HEK293 (cell line): ENCODE measurements around the gene SNX15.
A peak's percentile ranks its signal among the peaks of the same experiment; 100 is the strongest.

Experiments used
- BCL11A ChIP-seq: fragments of 450-650 bp; formaldehyde crosslinking; IDR thresholded peaks from 2 replicates; pipeline ENCODE4 v1.5.1; 2016; ENCODE audit warnings: low read depth, missing biosample characterization, missing genetic modification characterization
- GLIS1 ChIP-seq: fragments of 450-650 bp; formaldehyde crosslinking; IDR thresholded peaks from 2 replicates; pipeline ENCODE4 v1.5.1; 2016; ENCODE audit warnings: missing biosample characterization, missing genetic modification characterization
- SP7 ChIP-seq: fragments of 450-650 bp; formaldehyde crosslinking; IDR thresholded peaks from 2 replicates; pipeline ENCODE4 v1.5.1; 2016; ENCODE audit warnings: missing biosample characterization, missing genetic modification characterization
- ZBTB20 ChIP-seq: fragments of 450-650 bp; formaldehyde crosslinking; IDR thresholded peaks from 2 replicates; pipeline ENCODE4 v1.5.1; 2016; ENCODE audit warnings: missing biosample characterization, missing genetic modification characterization
- ZBTB21 ChIP-seq: fragments of 450-650 bp; formaldehyde crosslinking; IDR thresholded peaks from 2 replicates; pipeline ENCODE4 v1.5.1; 2017; ENCODE audit warnings: missing biosample characterization, missing genetic modification characterization
- ZBTB8A ChIP-seq: fragments of 450-650 bp; formaldehyde crosslinking; IDR thresholded peaks from 2 replicates; pipeline ENCODE4 v1.5.1; 2016; ENCODE audit warnings: missing biosample characterization, missing genetic modification characterization
- ZEB2 ChIP-seq: fragments of 450-650 bp; formaldehyde crosslinking; IDR thresholded peaks from 2 replicates; pipeline ENCODE4 v1.5.1; 2016; ENCODE audit warnings: missing biosample characterization, missing genetic modification characterization
- ZFP69B ChIP-seq: fragments of 450-650 bp; formaldehyde crosslinking; IDR thresholded peaks from 2 replicates; pipeline ENCODE4 v1.5.1; 2016; ENCODE audit warnings: missing biosample characterization, missing genetic modification characterization
- ZIC2 ChIP-seq: fragments of 450-650 bp; formaldehyde crosslinking; IDR thresholded peaks from 2 replicates; pipeline ENCODE4 v1.5.1; 2016; ENCODE audit warnings: missing biosample characterization, missing genetic modification characterization
- ZNF140 ChIP-seq: fragments of 450-650 bp; formaldehyde crosslinking; IDR thresholded peaks from 2 replicates; pipeline ENCODE4 v1.5.1; 2016; ENCODE audit warnings: missing biosample characterization, missing genetic modification characterization
- ZNF302 ChIP-seq: fragments of 450-650 bp; formaldehyde crosslinking; IDR thresholded peaks from 2 replicates; pipeline ENCODE4 v1.5.1; 2016; ENCODE audit warnings: missing biosample characterization, missing genetic modification characterization, low read depth
- ZNF394 ChIP-seq: fragments of 450-650 bp; formaldehyde crosslinking; IDR thresholded peaks from 2 replicates; pipeline ENCODE4 v1.5.1; 2016; ENCODE audit warnings: missing biosample characterization, missing genetic modification characterization, mild to moderate bottlenecking, moderate library complexity, borderline replicate concordance
- ZNF433 ChIP-seq: fragments of 450-650 bp; formaldehyde crosslinking; IDR thresholded peaks from 2 replicates; pipeline ENCODE4 v1.5.1; 2016; ENCODE audit warnings: missing biosample characterization, missing genetic modification characterization, low read depth
- ZNF558 ChIP-seq: fragments of 450-650 bp; formaldehyde crosslinking; IDR thresholded peaks from 2 replicates; pipeline ENCODE4 v1.5.1; 2016; ENCODE audit warnings: missing biosample characterization, missing genetic modification characterization
- ZNF600 ChIP-seq: fragments of 450-650 bp; formaldehyde crosslinking; IDR thresholded peaks from 2 replicates; pipeline ENCODE4 v1.5.1; 2016; ENCODE audit warnings: missing biosample characterization, missing genetic modification characterization
- ZNF660 ChIP-seq: fragments of 450-650 bp; IDR thresholded peaks from 2 replicates; pipeline ENCODE4 v1.5.1; 2018; ENCODE audit warnings: missing biosample characterization, mild to moderate bottlenecking, missing genetic modification characterization
- ZNF677 ChIP-seq: fragments of 450-650 bp; IDR thresholded peaks from 2 replicates; pipeline ENCODE4 v1.5.0; 2018; ENCODE audit warnings: missing biosample characterization, mild to moderate bottlenecking, missing genetic modification characterization, moderate library complexity
- ZNF76 ChIP-seq: fragments of 450-650 bp; formaldehyde crosslinking; IDR thresholded peaks from 2 replicates; pipeline ENCODE4; 2016; ENCODE audit warnings: low read depth, missing biosample characterization, missing genetic modification characterization, borderline replicate concordance
- TF ChIP-seq, protein P1 (sequence below): fragments of 450-650 bp; formaldehyde crosslinking; IDR thresholded peaks from 2 replicates; pipeline ENCODE4 v1.5.1; 2017; ENCODE audit warnings: missing biosample characterization, mild to moderate bottlenecking, missing genetic modification characterization, moderate library complexity
- TF ChIP-seq, protein P2 (sequence below): fragments of 450-650 bp; formaldehyde crosslinking; IDR thresholded peaks from 2 replicates; pipeline ENCODE4 v1.5.1; 2016; ENCODE audit warnings: missing biosample characterization, missing genetic modification characterization
- TF ChIP-seq, protein P3 (sequence below): fragments of 450-650 bp; formaldehyde crosslinking; IDR thresholded peaks from 2 replicates; pipeline ENCODE4 v1.5.1; 2016; ENCODE audit warnings: missing biosample characterization, missing genetic modification characterization
- TF ChIP-seq, protein P4 (sequence below): fragments of 450-650 bp; formaldehyde crosslinking; IDR thresholded peaks from 2 replicates; pipeline ENCODE4 v1.5.1; 2016; ENCODE audit warnings: missing biosample characterization, missing genetic modification characterization
- TF ChIP-seq, protein P5 (sequence below): fragments of 450-650 bp; formaldehyde crosslinking; IDR thresholded peaks from 2 replicates; pipeline ENCODE4 v1.5.1; 2016; ENCODE audit warnings: missing biosample characterization, missing genetic modification characterization
- TF ChIP-seq, protein P6 (sequence below): fragments of 450-650 bp; formaldehyde crosslinking; IDR thresholded peaks from 2 replicates; pipeline ENCODE4 v1.5.1; 2017; ENCODE audit warnings: missing biosample characterization, missing genetic modification characterization

Gene SNX15

DNA sequence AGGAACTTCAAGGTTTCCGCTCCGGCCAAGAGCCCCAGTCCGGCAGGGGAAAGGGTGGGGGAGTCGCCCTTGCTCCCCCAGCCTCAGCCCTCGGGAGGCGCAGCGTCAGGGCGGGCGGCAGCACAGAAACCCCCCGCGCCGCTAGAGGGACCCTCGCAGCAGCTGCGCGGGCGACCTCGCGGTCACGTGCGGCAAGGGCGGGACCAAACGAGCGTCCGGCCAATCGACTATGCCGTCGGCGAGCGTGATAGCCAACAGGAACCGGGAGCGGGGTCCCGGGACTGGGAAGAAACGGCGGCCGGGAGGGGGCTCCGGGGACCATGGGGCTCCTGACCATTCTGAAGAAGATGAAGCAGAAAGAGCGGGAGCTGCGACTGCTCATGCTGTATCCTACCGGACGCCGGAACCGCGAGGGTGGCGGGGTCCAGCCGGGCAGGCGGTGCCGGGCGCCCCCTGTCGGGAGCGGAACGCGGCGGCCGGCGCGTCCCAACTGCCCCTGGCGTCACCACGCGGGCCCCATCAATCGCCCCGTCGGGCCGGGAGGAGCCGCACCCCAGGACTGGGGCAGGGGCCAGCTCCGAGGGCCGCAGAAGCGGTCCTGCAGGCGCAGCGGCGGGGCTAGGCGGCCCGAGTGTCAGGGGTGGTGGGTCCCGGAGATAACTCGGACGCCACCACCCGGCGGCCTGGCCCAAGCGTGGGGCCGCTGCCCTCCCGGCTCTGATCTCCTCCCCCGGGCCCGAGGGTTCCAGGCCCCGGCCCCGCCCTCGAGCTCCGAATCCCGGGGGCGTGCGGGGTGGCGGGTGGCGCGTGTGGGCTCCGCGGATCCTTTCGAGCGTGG lies 13.1 kb upstream of the SNX15 start, which contains the start of gene ARL2 (continued):
- TF ChIP-seq ZFP69B (tag by site-specific recombination) = peak; percentile 76
- TF ChIP-seq ZNF600 = peak; percentile 6; the same call in 1 of the 2 replicates
- peak; percentile 75 for TF ChIP-seq GLIS1
- TF ChIP-seq, protein P1, sequence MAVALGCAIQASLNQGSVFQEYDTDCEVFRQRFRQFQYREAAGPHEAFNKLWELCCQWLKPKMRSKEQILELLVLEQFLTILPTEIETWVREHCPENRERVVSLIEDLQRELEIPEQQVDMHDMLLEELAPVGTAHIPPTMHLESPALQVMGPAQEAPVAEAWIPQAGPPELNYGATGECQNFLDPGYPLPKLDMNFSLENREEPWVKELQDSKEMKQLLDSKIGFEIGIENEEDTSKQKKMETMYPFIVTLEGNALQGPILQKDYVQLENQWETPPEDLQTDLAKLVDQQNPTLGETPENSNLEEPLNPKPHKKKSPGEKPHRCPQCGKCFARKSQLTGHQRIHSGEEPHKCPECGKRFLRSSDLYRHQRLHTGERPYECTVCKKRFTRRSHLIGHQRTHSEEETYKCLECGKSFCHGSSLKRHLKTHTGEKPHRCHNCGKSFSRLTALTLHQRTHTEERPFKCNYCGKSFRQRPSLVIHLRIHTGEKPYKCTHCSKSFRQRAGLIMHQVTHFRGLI (tag by site-specific recombination) = no peak; the same call in none of the 2 replicates
- TF ChIP-seq ZIC2 (tag by site-specific recombination) = 0 out of 2 replicates have a peak, but pooled peaks have one; percentile 40
- 0 out of 2 replicates have a peak, but pooled peaks have one; percentile 19 for TF ChIP-seq ZNF677 (tag by site-specific recombination)
- TF ChIP-seq ZNF394 = peak; percentile 46; the same call in 1 of the 2 replicates
- TF ChIP-seq ZBTB21 (tag by site-specific recombination) = peak; percentile 5
- TF ChIP-seq ZBTB8A (tag by site-specific recombination) = peak; percentile 96
- TF ChIP-seq ZNF76 = 0 out of 2 replicates have a peak, but pooled peaks have one; percentile 10
- TF ChIP-seq ZNF660 = peak; percentile 59; the same call in 1 of the 2 replicates
- TF ChIP-seq, protein P2, sequence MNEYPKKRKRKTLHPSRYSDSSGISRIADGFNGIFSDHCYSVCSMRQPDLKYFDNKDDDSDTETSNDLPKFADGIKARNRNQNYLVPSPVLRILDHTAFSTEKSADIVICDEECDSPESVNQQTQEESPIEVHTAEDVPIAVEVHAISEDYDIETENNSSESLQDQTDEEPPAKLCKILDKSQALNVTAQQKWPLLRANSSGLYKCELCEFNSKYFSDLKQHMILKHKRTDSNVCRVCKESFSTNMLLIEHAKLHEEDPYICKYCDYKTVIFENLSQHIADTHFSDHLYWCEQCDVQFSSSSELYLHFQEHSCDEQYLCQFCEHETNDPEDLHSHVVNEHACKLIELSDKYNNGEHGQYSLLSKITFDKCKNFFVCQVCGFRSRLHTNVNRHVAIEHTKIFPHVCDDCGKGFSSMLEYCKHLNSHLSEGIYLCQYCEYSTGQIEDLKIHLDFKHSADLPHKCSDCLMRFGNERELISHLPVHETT (tag by site-specific recombination) = 0 out of 2 replicates have a peak, but pooled peaks have one; percentile 10
- no peak for TF ChIP-seq ZNF302 (tag by site-specific recombination)
- TF ChIP-seq BCL11A = peak; percentile 57; the same call in 1 of the 2 replicates
- TF ChIP-seq ZNF433 (tag by site-specific recombination) = no peak
- TF ChIP-seq, protein P3, sequence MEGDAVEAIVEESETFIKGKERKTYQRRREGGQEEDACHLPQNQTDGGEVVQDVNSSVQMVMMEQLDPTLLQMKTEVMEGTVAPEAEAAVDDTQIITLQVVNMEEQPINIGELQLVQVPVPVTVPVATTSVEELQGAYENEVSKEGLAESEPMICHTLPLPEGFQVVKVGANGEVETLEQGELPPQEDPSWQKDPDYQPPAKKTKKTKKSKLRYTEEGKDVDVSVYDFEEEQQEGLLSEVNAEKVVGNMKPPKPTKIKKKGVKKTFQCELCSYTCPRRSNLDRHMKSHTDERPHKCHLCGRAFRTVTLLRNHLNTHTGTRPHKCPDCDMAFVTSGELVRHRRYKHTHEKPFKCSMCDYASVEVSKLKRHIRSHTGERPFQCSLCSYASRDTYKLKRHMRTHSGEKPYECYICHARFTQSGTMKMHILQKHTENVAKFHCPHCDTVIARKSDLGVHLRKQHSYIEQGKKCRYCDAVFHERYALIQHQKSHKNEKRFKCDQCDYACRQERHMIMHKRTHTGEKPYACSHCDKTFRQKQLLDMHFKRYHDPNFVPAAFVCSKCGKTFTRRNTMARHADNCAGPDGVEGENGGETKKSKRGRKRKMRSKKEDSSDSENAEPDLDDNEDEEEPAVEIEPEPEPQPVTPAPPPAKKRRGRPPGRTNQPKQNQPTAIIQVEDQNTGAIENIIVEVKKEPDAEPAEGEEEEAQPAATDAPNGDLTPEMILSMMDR (tag by site-specific recombination) = peak; percentile 97
- TF ChIP-seq, protein P4, sequence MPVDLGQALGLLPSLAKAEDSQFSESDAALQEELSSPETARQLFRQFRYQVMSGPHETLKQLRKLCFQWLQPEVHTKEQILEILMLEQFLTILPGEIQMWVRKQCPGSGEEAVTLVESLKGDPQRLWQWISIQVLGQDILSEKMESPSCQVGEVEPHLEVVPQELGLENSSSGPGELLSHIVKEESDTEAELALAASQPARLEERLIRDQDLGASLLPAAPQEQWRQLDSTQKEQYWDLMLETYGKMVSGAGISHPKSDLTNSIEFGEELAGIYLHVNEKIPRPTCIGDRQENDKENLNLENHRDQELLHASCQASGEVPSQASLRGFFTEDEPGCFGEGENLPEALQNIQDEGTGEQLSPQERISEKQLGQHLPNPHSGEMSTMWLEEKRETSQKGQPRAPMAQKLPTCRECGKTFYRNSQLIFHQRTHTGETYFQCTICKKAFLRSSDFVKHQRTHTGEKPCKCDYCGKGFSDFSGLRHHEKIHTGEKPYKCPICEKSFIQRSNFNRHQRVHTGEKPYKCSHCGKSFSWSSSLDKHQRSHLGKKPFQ (tag by site-specific recombination) = no peak
- no peak for TF ChIP-seq ZNF140 (tag by site-specific recombination)
- TF ChIP-seq ZNF558 = no peak
- TF ChIP-seq, protein P5, sequence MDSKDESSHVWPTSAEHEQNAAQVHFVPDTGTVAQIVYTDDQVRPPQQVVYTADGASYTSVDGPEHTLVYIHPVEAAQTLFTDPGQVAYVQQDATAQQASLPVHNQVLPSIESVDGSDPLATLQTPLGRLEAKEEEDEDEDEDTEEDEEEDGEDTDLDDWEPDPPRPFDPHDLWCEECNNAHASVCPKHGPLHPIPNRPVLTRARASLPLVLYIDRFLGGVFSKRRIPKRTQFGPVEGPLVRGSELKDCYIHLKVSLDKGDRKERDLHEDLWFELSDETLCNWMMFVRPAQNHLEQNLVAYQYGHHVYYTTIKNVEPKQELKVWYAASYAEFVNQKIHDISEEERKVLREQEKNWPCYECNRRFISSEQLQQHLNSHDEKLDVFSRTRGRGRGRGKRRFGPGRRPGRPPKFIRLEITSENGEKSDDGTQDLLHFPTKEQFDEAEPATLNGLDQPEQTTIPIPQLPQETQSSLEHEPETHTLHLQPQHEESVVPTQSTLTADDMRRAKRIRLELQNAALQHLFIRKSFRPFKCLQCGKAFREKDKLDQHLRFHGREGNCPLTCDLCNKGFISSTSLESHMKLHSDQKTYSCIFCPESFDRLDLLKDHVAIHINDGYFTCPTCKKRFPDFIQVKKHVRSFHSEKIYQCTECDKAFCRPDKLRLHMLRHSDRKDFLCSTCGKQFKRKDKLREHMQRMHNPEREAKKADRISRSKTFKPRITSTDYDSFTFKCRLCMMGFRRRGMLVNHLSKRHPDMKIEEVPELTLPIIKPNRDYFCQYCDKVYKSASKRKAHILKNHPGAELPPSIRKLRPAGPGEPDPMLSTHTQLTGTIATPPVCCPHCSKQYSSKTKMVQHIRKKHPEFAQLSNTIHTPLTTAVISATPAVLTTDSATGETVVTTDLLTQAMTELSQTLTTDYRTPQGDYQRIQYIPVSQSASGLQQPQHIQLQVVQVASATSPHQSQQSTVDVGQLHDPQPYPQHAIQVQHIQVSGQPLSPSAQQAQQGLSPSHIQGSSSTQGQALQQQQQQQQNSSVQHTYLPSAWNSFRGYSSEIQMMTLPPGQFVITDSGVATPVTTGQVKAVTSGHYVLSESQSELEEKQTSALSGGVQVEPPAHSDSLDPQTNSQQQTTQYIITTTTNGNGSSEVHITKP = peak; percentile 95
- TF ChIP-seq, protein P6, sequence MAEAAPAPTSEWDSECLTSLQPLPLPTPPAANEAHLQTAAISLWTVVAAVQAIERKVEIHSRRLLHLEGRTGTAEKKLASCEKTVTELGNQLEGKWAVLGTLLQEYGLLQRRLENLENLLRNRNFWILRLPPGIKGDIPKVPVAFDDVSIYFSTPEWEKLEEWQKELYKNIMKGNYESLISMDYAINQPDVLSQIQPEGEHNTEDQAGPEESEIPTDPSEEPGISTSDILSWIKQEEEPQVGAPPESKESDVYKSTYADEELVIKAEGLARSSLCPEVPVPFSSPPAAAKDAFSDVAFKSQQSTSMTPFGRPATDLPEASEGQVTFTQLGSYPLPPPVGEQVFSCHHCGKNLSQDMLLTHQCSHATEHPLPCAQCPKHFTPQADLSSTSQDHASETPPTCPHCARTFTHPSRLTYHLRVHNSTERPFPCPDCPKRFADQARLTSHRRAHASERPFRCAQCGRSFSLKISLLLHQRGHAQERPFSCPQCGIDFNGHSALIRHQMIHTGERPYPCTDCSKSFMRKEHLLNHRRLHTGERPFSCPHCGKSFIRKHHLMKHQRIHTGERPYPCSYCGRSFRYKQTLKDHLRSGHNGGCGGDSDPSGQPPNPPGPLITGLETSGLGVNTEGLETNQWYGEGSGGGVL (tag by site-specific recombination) = peak; percentile 52; the same call in 1 of the 2 replicates
- peak; percentile 83 for TF ChIP-seq ZEB2
- peak; percentile 88 for TF ChIP-seq ZBTB20
- TF ChIP-seq SP7 (tag by site-specific recombination) = peak; percentile 74; the same call in 1 of the 2 replicates
